GM12878 (cell line): ENCODE measurements around the gene GLIPR1L1. TPM values are rescaled to one million over a fixed set of nuclear protein-coding genes. Genes with fewer than 3 reads are reported as not detected.

Experiments used
- ATAC-seq: fragments of 200-7000 bp; cut with Tn5 transposase; 3 replicates; pipeline ENCODE4 v1.9.1; 2020; ENCODE audit warnings: mild to moderate bottlenecking, moderate library complexity
- BruUV-seq: library from RNA; stranded (reverse); fragments of 400-500 nt; replicated peaks from 2 replicates; lab custom pipeline; 2021; lab: Mats Ljungman, UMichigan
- CTCF ChIA-PET: fragments of 300-600 bp; sonication (Branson Sonifier 250); formaldehyde crosslinking; extraction: SDS; loops from one replicate; lab custom pipeline; 2021; ENCODE audit warnings: inconsistent platforms; lab: Yijun Ruan, JAX
- POLR2A ChIA-PET: fragments of 350-600 bp; formaldehyde crosslinking; extraction: SDS; loops from one replicate; lab custom pipeline; 2021; ENCODE audit warnings: inconsistent platforms; lab: Charles Lee
- RAD21 ChIA-PET: fragments of 300-600 bp; sonication (Branson Sonifier 250); formaldehyde crosslinking; loops from one replicate; lab custom pipeline; 2023; ENCODE audit warnings: antibody characterized with exemption; ENCODE audit not compliant: unreplicated experiment; lab: Charles Lee
- SMC1A ChIA-PET: fragments of 300-600 bp; sonication (Branson Sonifier 250); formaldehyde crosslinking; loops from one replicate; lab custom pipeline; 2023; ENCODE audit not compliant: unreplicated experiment, uncharacterized antibody; lab: Charles Lee
- DNase-seq: peaks from one replicate; pipeline ENCODE4 v3.0.0-alpha.2; 2011; ENCODE audit warnings: low read depth, low spot score
- FAIRE-seq: peaks from 3 replicates; lab custom pipeline; 2011; peaks lifted over from hg19 to GRCh38; lab: Jason Lieb, UNC
- H2AFZ ChIP-seq: 2 replicates; pipeline ENCODE4 v1.6.0; 2011; ENCODE audit warnings: low read depth, low read length, control low read depth; ENCODE audit not compliant: control insufficient read depth
- H3K27ac ChIP-seq: 2 replicates; pipeline ENCODE4 v1.5.1; 2011; ENCODE audit warnings: control low read depth; ENCODE audit not compliant: control insufficient read depth, insufficient read depth
- H3K27me3 ChIP-seq, 2 experiments: replicated peaks in 1 of 2; 2 replicates each; pipeline versions ENCODE4 v1.6.0 to v1.6.1; 2011; ENCODE audit warnings: low read length in 1 of 2; ENCODE audit not compliant: control insufficient read depth in 2 of 2, insufficient read depth in 2 of 2
- H3K36me3 ChIP-seq, 2 experiments: 2 replicates each; pipeline ENCODE4 v1.5.1; 2011; ENCODE audit warnings: low read length in 1 of 2; ENCODE audit not compliant: control insufficient read depth in 2 of 2, insufficient read depth in 2 of 2
- H3K4me1 ChIP-seq: 2 replicates; pipeline ENCODE4 v1.6.1; 2011; ENCODE audit warnings: mild to moderate bottlenecking, low read length, moderate library complexity, mixed read lengths; ENCODE audit not compliant: control insufficient read depth, insufficient read depth
- H3K4me2 ChIP-seq: 2 replicates; pipeline ENCODE4 v1.6.0; 2011; ENCODE audit warnings: control low read depth; ENCODE audit not compliant: control insufficient read depth, insufficient read depth
- H3K4me3 ChIP-seq: fragments of 200-600 bp; sonication (generic); 2 replicates; pipeline ENCODE4 v1.5.1; 2016
- H3K79me2 ChIP-seq: 2 replicates; pipeline ENCODE4 v1.6.0; 2011; ENCODE audit warnings: low read length; ENCODE audit not compliant: control insufficient read depth, insufficient read depth
- H3K9ac ChIP-seq: 2 replicates; pipeline ENCODE4 v1.8.0; 2011; ENCODE audit warnings: low read length, control low read depth, mixed read lengths; ENCODE audit not compliant: control insufficient read depth, insufficient read depth
- H3K9me3 ChIP-seq: replicated peaks from 3 replicates; pipeline ENCODE4 v1.5.1; 2011; ENCODE audit warnings: mild to moderate bottlenecking, low read length; ENCODE audit not compliant: control insufficient read depth, insufficient read depth
- H4K20me1 ChIP-seq: 2 replicates; pipeline ENCODE4 v1.6.0; 2011; ENCODE audit not compliant: control insufficient read depth, insufficient read depth
- ATF7 ChIP-seq: fragments of 450-650 bp; IDR thresholded peaks from 2 replicates; pipeline ENCODE4 v1.6.1; 2016; ENCODE audit warnings: low read depth, mild to moderate bottlenecking
- CBFB ChIP-seq: IDR thresholded peaks from 2 replicates; pipeline ENCODE4 v1.6.1; 2016; ENCODE audit warnings: antibody characterized with exemption, low read depth
- EZH2 ChIP-seq: IDR thresholded peaks from 2 replicates; pipeline ENCODE4 v1.6.1; 2012; ENCODE audit warnings: low read depth, mild to moderate bottlenecking, control low read depth, inconsistent platforms, low read length, borderline replicate concordance; ENCODE audit not compliant: control insufficient read depth
- HDAC2 ChIP-seq: fragments of 200-600 bp; sonication (generic); IDR thresholded peaks from 2 replicates; pipeline ENCODE4 v1.6.1; 2017
- JUNB ChIP-seq: IDR thresholded peaks from 2 replicates; pipeline ENCODE4 v1.6.1; 2016; ENCODE audit warnings: antibody characterized with exemption, mild to moderate bottlenecking
- KAT2A ChIP-seq: conservative IDR thresholded peaks from 2 replicates; pipeline ENCODE4 v1.6.1; 2011; ENCODE audit warnings: low read depth, low read length; ENCODE audit not compliant: control insufficient read depth
- KLF5 ChIP-seq: fragments of 450-650 bp; IDR thresholded peaks from 2 replicates; pipeline ENCODE4 v1.6.1; 2014; ENCODE audit warnings: mild to moderate bottlenecking; ENCODE audit not compliant: partially characterized antibody
- MYC ChIP-seq: IDR thresholded peaks from 2 replicates; pipeline ENCODE4 v1.6.1; 2011; ENCODE audit warnings: mild to moderate bottlenecking, low read length, moderate library complexity, inconsistent platforms; ENCODE audit not compliant: insufficient read depth, insufficient replicate concordance, insufficient read length, severe bottlenecking
- NBN ChIP-seq: fragments of 450-650 bp; IDR thresholded peaks from 2 replicates; pipeline ENCODE4 v1.6.1; 2016
- NFXL1 ChIP-seq: fragments of 450-650 bp; IDR thresholded peaks from 2 replicates; pipeline ENCODE4 v1.6.1; 2017; ENCODE audit warnings: antibody characterized with exemption, mild to moderate bottlenecking, borderline replicate concordance
- RELA ChIP-seq: fragments of 450-650 bp; IDR thresholded peaks from 2 replicates; pipeline ENCODE4 v1.8.0; 2014; ENCODE audit warnings: borderline replicate concordance; ENCODE audit not compliant: partially characterized antibody
- SMARCA5 ChIP-seq: fragments of 450-650 bp; IDR thresholded peaks from 2 replicates; pipeline ENCODE4 v1.6.1; 2017; ENCODE audit warnings: mild to moderate bottlenecking
- in situ Hi-C: fragments of 300-500 bp; cut with MboI; formaldehyde crosslinking; loops from 9 replicates; pipeline ENCODE4 v1.14.3; 2018; ENCODE audit warnings: mixed read lengths
- intact Hi-C: fragments of 100-400 bp; cut with micrococcal nuclease; formaldehyde crosslinking; loops from one replicate; pipeline ENCODE4 v1.14.2; 2022; ENCODE audit not compliant: unreplicated experiment
- polyA plus RNA-seq, 11 experiments: library from polyadenylated mRNA; depleted of rRNA in 4 of 11; unstranded in 6 of 11; stranded (reverse) in 5 of 11; fragments of >200 nt; fragmentation: Nextera tagmentation in 4 of 11; fragmentation: Illumina TruSeq in 1 of 11; extraction: Ambion mirVana in 4 of 11; extraction: Trizol in 1 of 11; gene quantifications; 1 replicate in 1 of 11; 2 replicates in 10 of 11; pipeline versions ENCODE4 v1.2.1 to v1.2.3, GENCODE V29; 2011 to 2016; ENCODE audit warnings: inconsistent platforms in 2 of 11, missing spikeins in 2 of 11, low read depth in 1 of 11
- total RNA-seq, 4 experiments: library from RNA; depleted of rRNA in 3 of 4; stranded (reverse); fragments of >200 nt in 3 of 4; fragmentation: Illumina TruSeq in 1 of 4; extraction: Trizol in 1 of 4; gene quantifications; 2 replicates each; pipeline versions ENCODE4 v1.2.1 to v1.2.3, GENCODE V29; 2013 to 2021
- TF ChIP-seq, protein P1 (sequence below): fragments of 450-650 bp; IDR thresholded peaks from 2 replicates; pipeline ENCODE4 v1.6.1; 2016; ENCODE audit warnings: mild to moderate bottlenecking, moderate library complexity, borderline replicate concordance
- TF ChIP-seq, protein P2 (sequence below): fragments of 450-650 bp; IDR thresholded peaks from 2 replicates; pipeline ENCODE4 v1.6.1; 2017; ENCODE audit warnings: mild to moderate bottlenecking

GLIPR1L1 gene
- total and polyA plus RNA-seq, 10 of the 15 experiments (the other 5 are each of a cell fraction or from before 2014, with no cell fraction given), result 0.10 to 0.47 (median 0.13) TPM; not detected in 7

DNA sequence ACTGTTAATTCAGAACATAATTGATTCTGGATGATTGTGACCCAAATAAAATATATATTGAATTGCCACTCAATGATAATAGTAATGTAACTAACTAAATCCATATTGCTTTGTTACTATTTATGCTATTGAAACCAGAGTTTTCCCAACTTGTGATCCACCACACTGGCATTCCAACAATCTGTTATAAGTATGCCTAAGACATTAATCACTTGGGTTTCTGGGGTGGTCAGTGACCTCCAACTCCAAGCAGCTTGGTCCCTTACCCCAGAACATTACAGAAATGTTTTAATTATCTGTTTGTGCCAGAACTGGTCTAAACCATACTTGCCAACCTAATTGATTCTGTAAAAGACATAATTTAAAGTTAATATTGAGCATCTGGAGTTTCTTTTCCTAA is 19.0 kb upstream of the GLIPR1L1 start:
- no peaks in the 10 kb centered on the region for H3K27me3 ChIP-seq
- H3K9ac ChIP-seq, result no peak overlapping the region
- ATAC-seq, result no peak
- no peaks in the 10 kb centered on the region for H3K36me3 ChIP-seq
- H2AFZ ChIP-seq, result no peak overlapping the region
- ChIA-PET RAD21 (interaction anchor here (1.0 to 1.2 kb wide), 2 partner anchors 9 to 183 kb away, joined by 3 read pairs; no protein-coding TSS in a partner anchor), POLR2A (no interaction called here), CTCF (interaction anchor here (2.1 kb wide), 1 partner anchor 10 kb away, joined by 7 read pairs; no protein-coding TSS in a partner anchor), SMC1A (interaction anchor here (1.0 to 1.7 kb wide), 2 partner anchors 12 to 32 kb away, joined by 3 to 5 read pairs; no protein-coding TSS in a partner anchor)
- H3K27ac ChIP-seq, result no peak overlapping the region
- DNase-seq, result no peak
- H3K79me2 ChIP-seq, result no peaks in the 10 kb centered on the region
- in situ Hi-C loops (no loop called here), intact Hi-C loops (no loop called here)
- no peaks in the 10 kb centered on the region for H3K9me3 ChIP-seq
- H3K4me1 ChIP-seq, result no peaks in the 10 kb centered on the region
- no peak for FAIRE-seq
- no peak overlapping the region for H3K4me2 ChIP-seq
- no TSS peak for BruUV-seq
- H3K4me3 ChIP-seq, result no peak overlapping the region
- TF ChIP-seq KLF5 (no peak), RELA (no peak), NFXL1 (no peak), ATF7 (no peak), EZH2 (no peak), SMARCA5 (no peak), KAT2A (no peak), CBFB (no peak), NBN (no peak), MYC (no peak), JUNB (no peak), HDAC2 (no peak)
- TF ChIP-seq, protein P1, sequence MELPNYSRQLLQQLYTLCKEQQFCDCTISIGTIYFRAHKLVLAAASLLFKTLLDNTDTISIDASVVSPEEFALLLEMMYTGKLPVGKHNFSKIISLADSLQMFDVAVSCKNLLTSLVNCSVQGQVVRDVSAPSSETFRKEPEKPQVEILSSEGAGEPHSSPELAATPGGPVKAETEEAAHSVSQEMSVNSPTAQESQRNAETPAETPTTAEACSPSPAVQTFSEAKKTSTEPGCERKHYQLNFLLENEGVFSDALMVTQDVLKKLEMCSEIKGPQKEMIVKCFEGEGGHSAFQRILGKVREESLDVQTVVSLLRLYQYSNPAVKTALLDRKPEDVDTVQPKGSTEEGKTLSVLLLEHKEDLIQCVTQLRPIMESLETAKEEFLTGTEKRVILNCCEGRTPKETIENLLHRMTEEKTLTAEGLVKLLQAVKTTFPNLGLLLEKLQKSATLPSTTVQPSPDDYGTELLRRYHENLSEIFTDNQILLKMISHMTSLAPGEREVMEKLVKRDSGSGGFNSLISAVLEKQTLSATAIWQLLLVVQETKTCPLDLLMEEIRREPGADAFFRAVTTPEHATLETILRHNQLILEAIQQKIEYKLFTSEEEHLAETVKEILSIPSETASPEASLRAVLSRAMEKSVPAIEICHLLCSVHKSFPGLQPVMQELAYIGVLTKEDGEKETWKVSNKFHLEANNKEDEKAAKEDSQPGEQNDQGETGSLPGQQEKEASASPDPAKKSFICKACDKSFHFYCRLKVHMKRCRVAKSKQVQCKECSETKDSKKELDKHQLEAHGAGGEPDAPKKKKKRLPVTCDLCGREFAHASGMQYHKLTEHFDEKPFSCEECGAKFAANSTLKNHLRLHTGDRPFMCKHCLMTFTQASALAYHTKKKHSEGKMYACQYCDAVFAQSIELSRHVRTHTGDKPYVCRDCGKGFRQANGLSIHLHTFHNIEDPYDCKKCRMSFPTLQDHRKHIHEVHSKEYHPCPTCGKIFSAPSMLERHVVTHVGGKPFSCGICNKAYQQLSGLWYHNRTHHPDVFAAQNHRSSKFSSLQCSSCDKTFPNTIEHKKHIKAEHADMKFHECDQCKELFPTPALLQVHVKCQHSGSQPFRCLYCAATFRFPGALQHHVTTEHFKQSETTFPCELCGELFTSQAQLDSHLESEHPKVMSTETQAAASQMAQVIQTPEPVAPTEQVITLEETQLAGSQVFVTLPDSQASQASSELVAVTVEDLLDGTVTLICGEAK, result no peak
- TF ChIP-seq, protein P2, sequence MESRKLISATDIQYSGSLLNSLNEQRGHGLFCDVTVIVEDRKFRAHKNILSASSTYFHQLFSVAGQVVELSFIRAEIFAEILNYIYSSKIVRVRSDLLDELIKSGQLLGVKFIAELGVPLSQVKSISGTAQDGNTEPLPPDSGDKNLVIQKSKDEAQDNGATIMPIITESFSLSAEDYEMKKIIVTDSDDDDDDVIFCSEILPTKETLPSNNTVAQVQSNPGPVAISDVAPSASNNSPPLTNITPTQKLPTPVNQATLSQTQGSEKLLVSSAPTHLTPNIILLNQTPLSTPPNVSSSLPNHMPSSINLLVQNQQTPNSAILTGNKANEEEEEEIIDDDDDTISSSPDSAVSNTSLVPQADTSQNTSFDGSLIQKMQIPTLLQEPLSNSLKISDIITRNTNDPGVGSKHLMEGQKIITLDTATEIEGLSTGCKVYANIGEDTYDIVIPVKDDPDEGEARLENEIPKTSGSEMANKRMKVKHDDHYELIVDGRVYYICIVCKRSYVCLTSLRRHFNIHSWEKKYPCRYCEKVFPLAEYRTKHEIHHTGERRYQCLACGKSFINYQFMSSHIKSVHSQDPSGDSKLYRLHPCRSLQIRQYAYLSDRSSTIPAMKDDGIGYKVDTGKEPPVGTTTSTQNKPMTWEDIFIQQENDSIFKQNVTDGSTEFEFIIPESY, result no peak
- no peaks in the 10 kb centered on the region for H4K20me1 ChIP-seq
